ENCODE data around the gene SIGLEC1. TPM values are rescaled to one million over a fixed set of nuclear protein-coding genes. Genes with fewer than 3 reads are reported as not detected.
A peak's percentile ranks its signal among the peaks of the same experiment; 100 is the strongest.

Gene SIGLEC1
- total RNA-seq, 1 experiment from 2014 or later = not detected

DNA sequence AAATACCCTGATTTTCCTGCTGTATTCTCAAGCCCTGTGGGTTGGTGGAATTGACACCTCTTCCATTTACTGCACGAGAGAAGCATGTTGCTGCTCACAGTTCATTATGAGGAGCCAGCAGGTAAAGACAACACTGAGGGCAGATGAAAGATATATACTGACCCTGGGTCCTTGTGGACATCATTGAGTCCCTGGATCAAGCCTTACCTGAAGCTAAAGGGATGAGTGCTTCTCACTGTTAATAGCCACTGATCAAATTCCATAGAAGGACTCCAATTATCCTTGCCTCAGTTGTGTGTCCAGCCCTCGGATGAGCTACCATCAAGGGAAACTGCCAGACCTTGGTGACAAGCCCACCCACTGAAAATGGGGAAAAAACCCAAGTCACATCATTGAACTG lies 7.7 kb upstream of the SIGLEC1 start:
- no peak overlapping the region for H3K4me3 Mint-ChIP-seq (ENCODE audit: unreplicated experiment)
- H3K9me3 Mint-ChIP-seq (ENCODE audit: unreplicated experiment) = no peaks in the 10 kb centered on the region
- H3K4me3 ChIP-seq (ENCODE audit: low read depth, low read length) = no peak overlapping the region
- no peak overlapping the region for H3K27ac Mint-ChIP-seq (ENCODE audit: unreplicated experiment)
- H3K36me3 Mint-ChIP-seq (ENCODE audit: insufficient read depth, unreplicated experiment) = no peaks in the 10 kb centered on the region
- TF ChIP-seq, protein P1, sequence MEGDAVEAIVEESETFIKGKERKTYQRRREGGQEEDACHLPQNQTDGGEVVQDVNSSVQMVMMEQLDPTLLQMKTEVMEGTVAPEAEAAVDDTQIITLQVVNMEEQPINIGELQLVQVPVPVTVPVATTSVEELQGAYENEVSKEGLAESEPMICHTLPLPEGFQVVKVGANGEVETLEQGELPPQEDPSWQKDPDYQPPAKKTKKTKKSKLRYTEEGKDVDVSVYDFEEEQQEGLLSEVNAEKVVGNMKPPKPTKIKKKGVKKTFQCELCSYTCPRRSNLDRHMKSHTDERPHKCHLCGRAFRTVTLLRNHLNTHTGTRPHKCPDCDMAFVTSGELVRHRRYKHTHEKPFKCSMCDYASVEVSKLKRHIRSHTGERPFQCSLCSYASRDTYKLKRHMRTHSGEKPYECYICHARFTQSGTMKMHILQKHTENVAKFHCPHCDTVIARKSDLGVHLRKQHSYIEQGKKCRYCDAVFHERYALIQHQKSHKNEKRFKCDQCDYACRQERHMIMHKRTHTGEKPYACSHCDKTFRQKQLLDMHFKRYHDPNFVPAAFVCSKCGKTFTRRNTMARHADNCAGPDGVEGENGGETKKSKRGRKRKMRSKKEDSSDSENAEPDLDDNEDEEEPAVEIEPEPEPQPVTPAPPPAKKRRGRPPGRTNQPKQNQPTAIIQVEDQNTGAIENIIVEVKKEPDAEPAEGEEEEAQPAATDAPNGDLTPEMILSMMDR (IDR thresholded peaks at IDR 0.05; ENCODE audit: insufficient read depth in 1 of 2, low read depth in 1 of 2, low read length in 1 of 2, severe bottlenecking in 1 of 2, unreplicated experiment in 1 of 2) = no peak
- no peaks in the 10 kb centered on the region; the same call in 1 of the 2 replicates for H3K27me3 ChIP-seq (replicated peaks; ENCODE audit: control insufficient read depth, insufficient read depth, low read length)
- no peaks in the 10 kb centered on the region for H3K4me1 Mint-ChIP-seq (ENCODE audit: low read depth, unreplicated experiment)
- no peaks in the 10 kb centered on the region for H3K4me1 ChIP-seq
- CTCF ChIA-PET = interaction anchor here (0.6 kb wide), 2 partner anchors 9 to 49 kb away, joined by 3 to 5 read pairs; no protein-coding TSS in a partner anchor
- no peaks in the 10 kb centered on the region for H3K9me3 ChIP-seq
- H3K27me3 Mint-ChIP-seq (ENCODE audit: insufficient read depth, unreplicated experiment) = peaks cover 4% of the 10 kb centered on the region
- POLR2A ChIA-PET = no interaction called here
- no TSS peak for BruUV-seq (replicated peaks)
- no peaks in the 10 kb centered on the region for H3K36me3 ChIP-seq (ENCODE audit: control insufficient read depth, insufficient read depth, low read length)
- DNase-seq = no peak
- intact Hi-C loops (cut with micrococcal nuclease; ENCODE audit: unreplicated experiment) = no loop called here

DNA sequence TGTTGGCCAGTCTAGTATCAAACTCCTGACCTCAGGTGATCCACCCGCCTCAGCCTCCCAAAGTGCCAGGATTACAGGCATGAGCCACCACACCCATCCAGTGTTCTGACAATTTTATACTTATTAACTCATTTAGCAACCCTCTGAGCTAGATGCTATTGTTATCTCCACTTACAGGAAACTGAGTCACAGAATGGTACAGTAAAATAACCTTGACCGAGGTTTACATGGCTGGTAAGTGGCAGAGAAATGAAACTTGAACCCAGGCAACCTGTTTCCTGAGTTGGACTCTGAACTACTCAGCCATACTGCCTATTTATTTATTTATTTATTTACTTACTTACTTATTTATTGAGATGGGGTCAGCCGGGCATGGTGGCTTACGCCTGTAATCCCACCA lies 6.6 kb upstream of the SIGLEC1 start:
- ChIA-PET POLR2A (no interaction called here), CTCF (no interaction called here)
- no peaks in the 10 kb centered on the region; the same call in 1 of the 2 replicates for H3K27me3 ChIP-seq (replicated peaks; ENCODE audit: control insufficient read depth, insufficient read depth, low read length)
- TF ChIP-seq, protein P1 (IDR thresholded peaks at IDR 0.05; ENCODE audit: insufficient read depth in 1 of 2, low read depth in 1 of 2, low read length in 1 of 2, severe bottlenecking in 1 of 2, unreplicated experiment in 1 of 2) = no peak
- Mint-ChIP-seq H3K27me3 (ENCODE audit: insufficient read depth, unreplicated experiment) (no peaks in the 10 kb centered on the region), H3K4me3 (ENCODE audit: unreplicated experiment) (no peak overlapping the region), H3K4me1 (ENCODE audit: low read depth, unreplicated experiment) (no peaks in the 10 kb centered on the region), H3K36me3 (ENCODE audit: insufficient read depth, unreplicated experiment) (no peaks in the 10 kb centered on the region), H3K27ac (ENCODE audit: unreplicated experiment) (no peak overlapping the region), H3K9me3 (ENCODE audit: unreplicated experiment) (no peaks in the 10 kb centered on the region)
- H3K4me1 ChIP-seq = no peaks in the 10 kb centered on the region
- no peaks in the 10 kb centered on the region for H3K36me3 ChIP-seq (ENCODE audit: control insufficient read depth, insufficient read depth, low read length)
- no peak overlapping the region for H3K4me3 ChIP-seq (ENCODE audit: low read depth, low read length)
- no TSS peak for BruUV-seq (replicated peaks)
- DNase-seq = no peak
- intact Hi-C loops (cut with micrococcal nuclease; ENCODE audit: unreplicated experiment) = no loop called here
- H3K9me3 ChIP-seq = no peaks in the 10 kb centered on the region

DNA sequence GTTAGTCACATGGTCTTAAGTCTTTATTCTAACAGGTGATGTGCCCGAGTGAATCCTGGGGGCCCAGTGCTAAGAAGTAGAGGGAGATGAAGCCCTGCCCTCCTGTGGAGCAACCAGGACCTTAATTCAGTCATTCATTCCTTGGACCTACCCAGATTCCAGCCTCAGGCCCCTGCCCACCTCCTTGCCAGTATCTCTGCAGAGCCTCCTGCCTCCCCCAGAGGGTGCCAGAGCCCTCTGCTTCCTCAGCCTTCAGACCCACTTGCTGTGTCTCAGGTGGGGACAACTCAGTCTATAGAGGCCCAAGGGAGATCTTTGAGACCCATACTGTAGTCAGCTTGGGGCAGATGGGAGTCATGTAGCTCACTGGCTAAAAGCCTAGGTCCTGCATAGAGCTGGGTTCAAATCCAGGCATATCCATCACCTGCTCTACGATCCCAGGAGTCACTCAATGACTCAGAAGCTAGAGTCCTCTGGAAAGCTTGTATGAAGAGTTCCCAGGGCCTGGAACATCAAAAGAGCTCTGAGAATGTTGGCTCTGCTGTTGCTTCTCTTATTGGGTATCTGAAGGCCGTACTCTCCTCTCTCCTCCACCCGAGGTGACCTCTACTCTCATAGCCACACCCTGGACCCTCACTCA lies 3.9 kb upstream of the SIGLEC1 start:
- H3K27me3 ChIP-seq (replicated peaks; ENCODE audit: control insufficient read depth, insufficient read depth, low read length) = no peaks in the 10 kb centered on the region; the same call in 1 of the 2 replicates
- no TSS peak for BruUV-seq (replicated peaks)
- H3K4me3 ChIP-seq (ENCODE audit: low read depth, low read length) = no peak overlapping the region
- TF ChIP-seq, protein P1 (IDR thresholded peaks at IDR 0.05; ENCODE audit: insufficient read depth in 1 of 2, low read depth in 1 of 2, low read length in 1 of 2, severe bottlenecking in 1 of 2, unreplicated experiment in 1 of 2) = peak; percentile 80 to 94
- peak; percentile 77 for DNase-seq
- no peak overlapping the region for H3K4me3 Mint-ChIP-seq (ENCODE audit: unreplicated experiment)
- H3K27ac Mint-ChIP-seq (ENCODE audit: unreplicated experiment) = peak overlapping the region; percentile 6
- no peaks in the 10 kb centered on the region for H3K27me3 Mint-ChIP-seq (ENCODE audit: insufficient read depth, unreplicated experiment)
- H3K36me3 Mint-ChIP-seq (ENCODE audit: insufficient read depth, unreplicated experiment) = no peaks in the 10 kb centered on the region
- no peaks in the 10 kb centered on the region for H3K9me3 Mint-ChIP-seq (ENCODE audit: unreplicated experiment)
- no peaks in the 10 kb centered on the region for H3K36me3 ChIP-seq (ENCODE audit: control insufficient read depth, insufficient read depth, low read length)
- ChIA-PET CTCF (interaction anchor here (0.5 to 2.1 kb wide), 10 partner anchors 20 to 80 kb away, joined by 3 to 35 read pairs (median 5); partner anchors contain the start of genes ADISSP, CDC25B and SPEF1), POLR2A (no interaction called here)
- intact Hi-C loops (cut with micrococcal nuclease; ENCODE audit: unreplicated experiment) = loop anchor here (1.0 to 2.0 kb wide), 3 partner anchors 33 to 64 kb away; partner anchors contain the start of gene SPEF1
- no peaks in the 10 kb centered on the region for H3K4me1 Mint-ChIP-seq (ENCODE audit: low read depth, unreplicated experiment)
- no peaks in the 10 kb centered on the region for H3K4me1 ChIP-seq
- no peaks in the 10 kb centered on the region for H3K9me3 ChIP-seq

All from Caco-2 (cell line).